GM21390 (cell line): Measurements from ENCODE around the gene CTNNBIP1.
A peak's percentile ranks its signal among the peaks of the same experiment; 100 is the strongest.

ENCODE experiments used
- ATAC-seq: cut with Tn5 transposase; IDR thresholded peaks from one replicate; pipeline ENCODE4 v1.9.1; 2021; ENCODE audit not compliant: unreplicated experiment

CTNNBIP1 gene

DNA sequence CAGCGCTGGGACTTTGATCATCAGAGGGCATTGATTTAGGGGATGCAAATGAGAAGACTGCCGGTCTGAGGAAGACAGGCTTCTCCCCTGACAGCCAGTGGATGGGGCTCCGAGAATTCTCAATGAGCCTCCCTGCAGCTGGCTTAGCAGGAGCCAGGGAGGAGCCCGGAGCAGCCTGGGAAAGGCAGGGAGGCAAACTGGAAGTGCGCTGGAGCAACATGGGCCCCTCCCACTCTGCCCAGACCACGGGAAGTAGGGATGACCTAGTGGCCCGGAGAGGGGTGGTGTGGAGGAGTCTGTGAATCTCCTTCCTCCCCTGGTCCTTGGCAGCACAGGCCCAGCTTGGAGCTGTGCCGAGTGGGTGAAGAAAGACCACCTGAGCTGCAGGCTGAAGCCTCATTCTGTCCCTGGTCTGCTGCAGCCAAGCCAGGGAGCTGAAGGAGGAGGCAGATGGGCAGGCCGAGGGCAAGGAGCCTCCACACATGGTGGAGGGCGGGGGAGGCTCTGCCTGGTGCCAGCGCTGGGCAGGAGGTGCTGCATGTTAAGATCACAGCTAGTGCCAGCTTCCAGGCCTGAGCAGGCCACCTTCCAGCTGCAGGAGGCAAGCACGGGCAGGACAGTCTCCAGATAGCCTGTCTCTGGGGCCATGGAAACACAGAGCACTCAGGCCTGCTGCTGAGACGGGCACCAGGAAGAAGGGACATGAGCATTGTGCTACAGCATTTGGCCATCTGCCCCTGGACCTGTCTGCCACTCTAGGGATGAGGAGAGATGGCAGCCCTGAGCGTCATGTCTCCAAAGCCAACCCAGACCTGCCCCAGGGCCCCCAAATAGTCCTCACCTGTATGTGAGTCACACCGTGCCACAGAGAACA is 74.1 kb downstream of the CTNNBIP1 start:
- no peak for ATAC-seq

DNA sequence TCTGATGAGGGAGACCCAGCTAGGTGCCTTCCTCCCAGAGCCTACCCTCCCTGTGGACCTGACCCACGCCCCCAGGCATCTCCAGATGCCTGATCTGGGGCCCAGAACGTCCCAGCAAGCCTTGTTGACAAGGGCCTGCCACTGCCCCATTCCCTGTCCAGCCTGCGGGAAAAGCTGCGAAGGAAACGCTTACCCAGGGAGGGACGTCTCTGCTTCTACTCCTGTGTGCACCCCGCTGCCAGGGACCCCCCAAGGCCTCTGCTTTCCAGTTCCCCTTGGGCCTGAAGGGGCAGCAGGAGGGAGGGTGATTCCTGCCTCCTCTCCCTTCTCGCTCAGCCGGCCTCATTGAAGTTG is 74.7 kb downstream of the CTNNBIP1 start:
- ATAC-seq: no peak

DNA sequence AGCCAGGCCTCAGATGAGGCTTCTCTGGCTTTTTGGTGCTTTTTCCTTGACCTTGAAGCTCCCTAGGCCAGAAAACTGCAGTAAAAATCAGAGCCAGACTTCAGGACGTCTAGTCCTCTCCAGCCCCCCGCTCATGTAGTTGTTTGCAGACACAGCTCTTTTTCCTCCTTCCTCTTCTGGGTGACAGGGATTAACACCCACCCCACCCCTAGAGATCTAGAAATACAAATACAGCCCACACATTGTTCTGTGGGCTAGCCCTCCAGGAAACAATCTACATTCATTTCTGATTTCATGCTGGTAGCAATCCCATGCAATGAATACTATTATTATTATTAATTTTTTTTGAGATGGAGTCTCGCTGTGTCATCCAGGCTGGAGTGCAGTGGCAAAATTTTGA is 76.4 kb downstream of the CTNNBIP1 start:
- ATAC-seq: no peak

DNA sequence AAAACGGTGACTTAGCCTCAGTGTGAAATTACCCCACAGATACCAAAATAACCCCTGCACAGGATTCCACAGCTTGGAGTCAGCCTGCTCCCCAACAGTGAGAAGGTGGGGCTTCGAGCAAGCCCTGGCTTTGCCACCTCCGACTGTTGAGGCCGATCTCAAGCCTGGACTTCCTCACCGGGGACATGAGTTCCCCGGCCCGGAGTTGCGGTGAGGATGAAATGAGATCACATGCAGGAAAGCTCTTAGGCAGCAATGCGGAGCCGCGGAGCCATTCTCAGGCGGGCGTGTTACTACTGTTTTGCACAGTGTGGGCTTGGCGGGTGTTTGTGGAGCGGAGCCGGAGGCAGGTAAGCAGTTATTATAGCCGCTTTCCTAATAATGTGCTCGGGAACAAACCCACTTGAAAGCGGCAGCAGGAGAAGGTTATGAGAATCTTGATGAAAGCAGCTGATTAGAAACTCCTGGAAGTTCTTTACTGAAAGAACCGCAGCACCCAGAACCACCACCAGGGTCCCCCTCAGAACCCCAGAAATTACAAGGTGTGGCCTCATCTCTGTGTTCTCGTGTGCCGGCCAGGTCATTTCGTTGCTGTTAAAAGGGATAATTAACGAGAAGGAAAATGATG is 82.4 kb downstream of the CTNNBIP1 start:
- no peak for ATAC-seq

DNA sequence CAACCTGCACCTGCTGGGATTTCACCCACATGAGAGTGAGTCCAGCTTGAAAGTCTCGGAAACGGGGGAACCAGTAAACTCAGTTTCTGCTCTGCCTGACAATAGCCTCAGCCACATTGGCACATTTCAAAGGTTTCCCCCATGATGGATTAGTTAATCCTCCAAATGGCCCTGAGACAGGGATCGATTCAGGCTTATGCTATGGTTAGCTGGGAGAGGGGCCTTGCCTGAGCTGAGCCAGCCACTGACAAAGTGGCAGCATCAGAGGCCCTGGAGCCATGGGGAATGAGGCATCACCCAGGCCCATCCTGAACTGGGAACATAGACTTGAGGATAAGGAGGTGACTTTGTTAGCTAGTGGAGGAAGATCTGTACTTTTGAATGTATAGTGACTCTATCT is 83.5 kb downstream of the CTNNBIP1 start:
- ATAC-seq: no peak

DNA sequence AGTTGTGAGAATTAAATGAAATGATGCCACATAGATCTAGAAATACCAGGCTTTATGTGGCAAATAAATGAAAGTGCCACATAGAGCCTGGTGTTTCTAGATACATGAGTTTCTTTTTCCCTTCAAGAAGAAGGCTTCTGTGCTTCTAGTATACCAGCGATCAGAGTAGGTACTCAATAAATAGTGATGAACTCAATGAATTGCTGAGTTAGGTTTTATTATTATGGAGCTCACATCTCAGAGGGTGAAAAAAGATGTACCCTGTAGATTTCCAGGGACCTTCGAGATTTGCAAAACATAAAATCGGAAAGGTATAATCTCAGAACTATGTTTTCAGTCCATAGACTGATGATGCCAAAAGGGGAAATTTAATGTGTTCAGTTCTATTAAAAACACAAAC is 84.0 kb downstream of the CTNNBIP1 start:
- no peak for ATAC-seq

DNA sequence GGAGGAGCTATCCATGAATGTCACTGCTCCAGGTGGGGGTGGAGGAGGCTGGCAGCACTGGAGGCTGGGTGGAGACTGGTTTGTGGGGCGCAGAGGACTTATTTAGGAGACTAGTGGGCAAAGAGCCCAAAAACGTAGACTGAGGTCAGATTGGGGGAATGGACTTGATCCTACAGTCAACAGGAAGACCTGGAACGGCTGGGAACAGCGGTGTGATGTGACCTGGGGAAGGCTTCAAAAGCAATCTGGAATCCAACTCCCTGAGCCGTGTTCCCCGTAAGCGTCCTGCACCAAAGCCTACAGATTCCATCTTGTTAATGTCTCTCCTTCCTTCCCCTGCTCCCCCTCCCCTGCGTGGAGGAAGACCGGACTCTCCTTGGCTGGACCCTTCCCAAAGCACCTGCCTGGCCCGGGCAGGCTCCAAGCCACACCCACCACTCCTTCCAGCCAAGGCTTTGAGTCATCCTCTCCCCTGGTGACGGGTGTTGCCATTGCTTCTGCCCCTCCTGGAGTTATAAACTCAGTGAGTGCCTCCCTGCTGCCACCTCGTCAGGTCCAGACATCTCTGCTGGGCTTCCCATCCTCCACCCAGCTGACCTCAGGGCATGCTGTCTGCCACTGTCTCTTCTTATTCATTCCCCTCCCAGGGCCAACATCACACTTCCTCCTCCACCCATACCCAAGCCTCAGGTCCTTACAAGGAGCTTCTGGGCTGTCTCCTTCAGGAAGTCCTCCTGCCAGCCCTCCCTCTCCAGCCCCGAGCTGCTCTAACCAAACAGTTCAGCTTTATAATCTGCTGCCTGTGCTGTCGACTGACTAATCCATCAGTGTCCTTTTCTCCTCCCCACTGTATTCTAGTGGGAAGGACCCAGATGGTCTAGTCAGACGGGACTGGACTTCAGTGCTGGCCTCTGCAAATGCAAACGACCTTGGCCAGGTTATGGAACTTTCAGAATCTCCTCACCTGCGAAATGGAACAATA is 84.7 kb downstream of the CTNNBIP1 start:
- ATAC-seq: no peak

DNA sequence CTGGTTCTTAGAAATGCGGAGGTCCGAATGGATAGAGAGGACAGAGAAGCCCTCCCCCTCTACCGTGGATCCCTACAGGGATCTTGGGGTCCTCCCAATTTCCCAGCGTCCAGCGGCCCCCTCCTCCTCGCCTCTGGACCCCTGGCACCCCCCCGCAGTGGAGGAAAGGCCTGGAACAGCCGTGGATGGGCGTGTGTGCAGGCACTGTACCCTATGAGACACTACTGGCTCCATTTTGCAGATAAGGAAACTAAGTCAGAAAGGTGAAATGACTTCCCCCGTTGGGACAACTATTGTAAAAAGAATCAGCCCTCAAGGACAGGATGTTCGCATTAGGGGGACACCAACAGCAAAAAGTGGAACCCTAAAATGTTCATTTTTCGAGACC is 85.4 kb downstream of the CTNNBIP1 start:
- no peak for ATAC-seq

DNA sequence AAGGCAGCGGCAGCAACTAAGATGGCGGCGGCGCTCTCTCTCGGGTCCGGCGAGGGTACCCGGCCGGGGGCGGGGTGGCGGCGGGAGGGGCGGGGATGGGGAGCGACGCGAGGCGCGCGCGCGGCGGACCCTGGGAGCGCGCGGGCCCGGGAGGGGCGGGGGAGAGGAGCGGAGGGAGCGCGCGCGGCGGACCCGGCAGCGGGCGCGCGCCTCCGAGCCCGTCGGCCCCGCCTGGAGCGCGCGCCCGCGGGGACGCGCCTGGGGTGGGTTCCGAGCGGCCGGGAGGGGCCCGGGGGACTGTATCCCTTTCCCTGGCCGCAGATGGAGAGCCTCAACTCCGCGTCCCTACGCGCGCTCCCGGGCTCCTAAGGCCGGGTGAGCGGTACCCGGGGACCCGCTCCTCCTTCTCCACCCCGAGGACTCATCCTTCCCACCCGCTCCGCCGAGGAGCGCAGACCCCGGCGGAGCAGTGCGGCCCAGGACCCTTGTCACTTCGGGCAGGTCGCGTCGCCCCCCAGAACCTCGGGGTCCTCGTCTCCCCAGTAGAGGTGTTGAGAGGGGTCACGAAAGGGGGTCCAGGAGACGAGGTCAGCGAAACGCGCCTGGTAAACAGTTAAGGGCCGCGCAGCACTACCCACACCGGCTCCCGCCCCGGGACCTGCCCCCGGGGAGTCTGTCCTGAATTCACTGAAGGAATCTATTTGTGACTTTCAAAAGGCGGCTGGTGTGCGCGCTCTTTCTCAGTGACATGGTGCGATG is 85.9 kb downstream of the CTNNBIP1 start, which contains the start of gene CLSTN1:
CLSTN1 (minus strand) TSS at position 23 of the 759 bp plus-strand sequence. CDS start 232 bp downstream, outside the sequence.
- peak; percentile 59 for ATAC-seq

DNA sequence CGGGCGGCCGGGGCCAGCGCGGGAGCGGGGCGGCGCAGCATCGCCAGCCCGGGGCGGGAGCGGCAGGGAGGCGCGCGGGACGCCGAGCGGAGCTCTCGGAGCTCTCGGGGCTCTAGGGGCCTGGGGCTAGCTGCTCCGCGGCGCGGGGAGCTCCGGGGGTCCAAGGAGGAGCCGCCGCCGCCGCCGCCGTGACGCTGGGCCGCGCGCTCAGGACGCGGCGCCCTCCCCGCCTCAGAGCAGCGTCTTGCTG is 86.5 kb downstream of the CTNNBIP1 start:
- ATAC-seq: peak; percentile 22

DNA sequence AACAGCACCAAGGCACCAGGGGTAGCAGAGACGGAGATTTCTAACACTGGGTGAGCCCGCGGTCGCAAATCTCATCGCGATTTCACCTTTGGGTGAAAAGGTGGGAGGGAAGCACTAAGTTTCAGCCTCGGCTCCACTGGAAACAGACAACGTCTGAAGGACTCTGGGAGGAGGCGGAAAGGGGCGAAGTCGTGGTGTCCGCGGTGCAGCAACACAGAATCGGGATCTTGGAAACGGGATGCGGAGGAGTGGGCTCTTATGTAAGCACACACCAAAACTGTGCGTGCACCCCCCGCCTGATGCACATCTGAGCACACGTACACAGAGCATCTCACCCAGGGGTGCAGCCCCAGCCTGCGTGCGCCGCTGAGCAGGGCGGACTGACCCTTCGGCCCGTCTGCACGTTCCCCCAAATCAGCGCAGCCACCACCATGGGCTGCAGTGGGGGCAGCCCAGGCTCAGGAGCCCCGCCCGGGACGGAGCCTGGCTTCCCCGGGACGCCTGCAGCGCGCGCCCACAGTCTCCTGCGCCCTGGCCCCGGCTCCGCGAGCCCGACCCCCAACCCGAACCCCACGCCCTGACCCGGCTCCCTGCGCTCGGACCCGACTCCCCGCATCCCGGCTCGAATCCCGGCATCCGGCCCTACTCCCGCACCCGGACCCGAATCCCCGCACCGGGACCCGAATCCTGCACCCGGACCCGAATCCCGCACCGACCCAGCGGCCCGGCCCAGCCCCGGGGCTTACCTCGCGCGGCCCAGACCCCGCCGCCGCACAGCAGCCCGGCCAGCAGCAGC is 87.0 kb downstream of the CTNNBIP1 start:
- ATAC-seq: no peak

DNA sequence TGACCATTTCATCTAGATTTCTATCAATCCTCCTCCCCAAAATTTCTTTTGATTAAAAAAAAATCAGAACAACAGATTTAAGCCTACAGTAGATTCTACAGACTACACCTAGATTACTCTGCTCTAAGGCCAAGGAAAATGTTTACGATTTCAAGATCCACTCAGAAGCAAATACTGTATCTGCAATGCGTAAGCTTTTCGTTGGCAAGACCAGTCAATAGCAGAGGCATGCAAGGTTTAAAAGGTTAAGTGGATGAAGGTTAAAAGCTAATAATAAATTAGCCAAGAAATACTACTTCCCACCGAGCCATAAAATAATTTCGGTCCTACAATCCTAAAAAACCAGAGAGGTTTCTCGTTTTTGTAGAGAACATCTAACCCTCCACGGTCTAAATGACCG is 87.6 kb downstream of the CTNNBIP1 start:
- ATAC-seq: no peak

DNA sequence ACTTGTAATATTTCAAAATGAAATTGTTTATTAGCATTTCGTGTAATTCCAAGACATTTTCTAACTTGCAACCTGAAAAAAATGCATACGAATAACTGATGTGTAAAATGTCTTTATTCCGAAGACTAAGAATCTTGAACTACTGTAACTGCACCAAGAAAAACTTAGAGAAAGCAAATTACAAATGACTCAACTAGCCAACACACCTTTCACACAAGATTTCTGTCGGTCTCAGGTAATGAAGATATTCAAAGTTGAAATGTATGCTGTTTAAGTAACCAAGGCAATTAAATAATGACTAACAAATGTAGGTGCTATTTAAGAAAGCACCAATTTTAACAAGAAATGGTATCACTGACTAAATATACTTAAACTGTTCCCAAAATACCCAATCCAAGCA is 88.4 kb downstream of the CTNNBIP1 start:
- ATAC-seq: no peak

DNA sequence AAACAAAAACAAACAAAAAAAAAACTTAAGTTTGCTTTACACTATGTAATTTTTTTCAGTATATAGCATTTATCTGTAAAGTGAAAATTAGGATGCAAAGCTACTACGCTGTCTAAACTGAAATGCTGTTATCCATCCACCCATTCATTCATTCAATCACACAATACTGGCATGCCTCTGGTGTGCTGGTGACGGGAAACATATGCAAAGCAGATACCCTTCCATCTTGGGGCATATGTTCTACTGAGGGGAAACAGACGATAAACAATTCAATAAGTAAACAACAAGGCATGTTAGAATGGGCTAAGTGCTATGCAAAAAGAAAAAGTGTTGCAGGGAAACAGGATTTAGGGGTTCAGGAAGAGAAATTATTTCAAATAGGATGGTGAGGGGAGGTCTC is 89.5 kb downstream of the CTNNBIP1 start:
- no peak for ATAC-seq

DNA sequence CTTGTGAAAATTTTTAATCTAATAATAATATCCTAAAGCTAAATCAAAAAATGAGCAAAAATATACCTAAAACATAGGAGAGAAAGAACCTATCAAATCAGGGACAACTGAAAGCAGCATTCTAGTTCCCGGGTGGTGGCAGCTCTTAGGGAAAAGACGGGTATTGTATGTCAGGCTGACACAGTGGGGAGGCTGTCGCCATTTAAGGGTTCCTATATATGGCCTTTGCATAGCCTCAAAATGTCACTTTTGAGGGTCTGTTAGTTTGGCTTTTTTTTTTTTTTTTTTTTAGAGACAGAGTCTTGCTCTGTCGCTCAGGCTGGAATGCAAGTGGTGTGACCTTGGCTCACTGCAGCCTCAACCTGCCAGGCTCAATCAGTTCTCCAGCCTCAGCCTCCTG is 92.3 kb downstream of the CTNNBIP1 start:
- ATAC-seq: no peak

DNA sequence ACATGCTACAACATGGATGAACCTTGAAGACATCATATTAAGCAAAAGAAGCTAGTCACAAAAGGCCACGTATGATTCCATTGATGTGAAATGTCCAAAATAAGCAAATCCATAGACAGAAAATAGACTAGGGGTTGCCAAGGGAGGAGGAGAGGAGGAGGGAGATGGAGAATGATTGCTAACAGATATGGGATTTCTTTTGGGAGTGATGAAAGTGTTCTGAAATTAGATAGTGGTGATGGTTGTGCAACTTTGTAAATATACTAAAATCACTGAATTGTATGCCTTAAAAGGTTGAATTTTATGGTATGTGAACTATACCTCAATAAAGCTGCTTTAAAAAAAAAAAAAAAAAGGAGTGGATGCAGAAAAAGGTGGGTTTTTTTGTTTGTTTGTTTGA is 93.9 kb downstream of the CTNNBIP1 start:
- no peak for ATAC-seq

DNA sequence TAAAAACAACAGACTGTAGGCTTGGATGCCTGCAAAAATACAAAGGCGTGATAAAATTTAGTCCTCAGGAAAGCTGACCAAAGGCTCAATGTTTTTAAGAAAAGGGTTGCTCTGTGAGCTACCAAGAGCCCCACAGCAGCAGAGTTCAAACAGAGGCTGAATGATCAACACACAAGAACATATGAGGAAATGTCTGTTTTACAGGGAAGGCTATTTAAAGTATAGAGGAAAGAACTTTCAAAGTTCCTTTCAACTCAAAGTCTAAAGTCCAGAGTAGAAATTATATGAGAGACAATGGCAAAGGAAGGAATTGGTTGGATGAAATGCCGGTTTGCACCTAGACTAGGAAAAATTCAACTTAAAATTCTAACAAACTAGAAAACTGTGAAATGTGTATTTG is 94.9 kb downstream of the CTNNBIP1 start:
- no peak for ATAC-seq

DNA sequence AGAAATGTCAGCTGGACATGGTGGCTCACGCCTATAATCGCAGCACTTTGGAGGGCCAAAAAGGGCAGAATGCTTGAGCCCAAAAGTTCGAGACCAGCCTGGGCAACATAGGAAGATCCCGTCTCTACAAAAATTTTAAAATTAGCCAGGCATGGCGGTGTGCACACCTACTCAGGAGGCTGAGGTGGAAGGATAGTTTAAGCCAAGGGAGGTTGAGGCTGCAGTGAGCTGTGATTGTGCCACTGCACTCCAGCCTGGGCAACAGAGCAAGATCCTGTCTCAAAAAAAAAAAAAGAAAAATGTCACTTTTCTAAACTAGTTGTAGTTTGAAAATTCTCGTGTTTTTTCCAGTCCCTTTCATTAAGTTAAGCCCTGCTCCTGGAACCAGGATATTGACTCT is 95.5 kb downstream of the CTNNBIP1 start:
- ATAC-seq: no peak

DNA sequence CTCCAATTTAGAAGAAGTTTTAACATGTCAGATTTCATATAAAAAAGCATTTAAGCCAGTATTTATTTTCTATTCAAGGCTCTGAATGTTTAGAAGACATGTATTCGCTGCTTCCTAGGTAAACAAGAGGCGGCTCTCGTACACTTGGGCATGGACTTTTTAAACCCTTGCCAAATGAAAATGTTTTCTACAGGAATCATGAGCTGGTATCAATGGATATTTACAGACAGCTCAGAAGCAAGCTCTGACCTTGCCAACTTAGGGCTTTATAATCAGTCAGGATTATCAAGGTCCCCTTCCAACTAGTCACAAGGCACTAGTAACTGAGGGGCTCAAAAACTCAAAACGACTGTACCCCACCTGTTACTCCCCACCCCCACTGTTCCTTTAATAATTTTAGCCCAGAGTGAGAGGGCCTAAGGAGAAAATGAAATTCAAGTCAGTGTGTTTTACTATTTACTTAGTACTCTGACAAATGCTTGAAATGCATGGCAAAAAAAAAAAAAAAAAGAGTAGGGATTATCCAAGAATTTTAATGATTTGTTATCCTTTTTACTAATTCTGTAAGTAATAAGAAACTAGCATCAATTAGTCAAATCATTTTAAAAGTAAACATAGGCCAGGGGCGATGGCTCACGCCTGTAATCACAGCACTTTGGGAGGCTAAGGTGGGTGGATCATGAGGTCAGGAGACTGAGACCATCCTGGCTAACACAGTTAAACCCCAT is 98.7 kb downstream of the CTNNBIP1 start:
- ATAC-seq: no peak

DNA sequence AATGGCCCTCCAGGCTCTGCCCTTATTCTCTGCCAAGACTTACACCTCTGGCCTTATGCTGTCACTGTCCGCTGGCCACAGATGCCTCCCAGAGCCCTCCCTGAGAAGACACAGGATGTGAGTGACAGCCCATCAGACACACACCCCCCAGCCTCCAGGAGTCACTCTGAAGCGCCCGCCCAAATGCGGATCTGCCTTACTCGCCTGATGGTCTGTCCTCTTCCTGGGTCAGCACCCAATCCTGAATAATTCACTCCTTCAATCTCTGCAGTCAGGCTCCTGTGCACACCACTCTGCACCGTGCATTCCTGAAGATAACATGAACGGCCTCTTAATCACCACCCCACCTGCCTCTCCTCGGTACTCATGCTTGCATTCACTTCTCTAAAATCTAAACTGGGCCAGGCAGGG is 101.0 kb downstream of the CTNNBIP1 start:
- ATAC-seq: no peak
